WTC11 (cell line): ENCODE results near the gene TCEAL3.

Experiments used
- KAT7 ChIP-seq: sonication (generic); formaldehyde crosslinking; IDR thresholded peaks from 2 replicates; pipeline ENCODE4 v1.8.1; 2023; ENCODE audit warnings: missing genetic modification reagents, mild to moderate bottlenecking, borderline replicate concordance
- NFYB ChIP-seq: sonication (generic); formaldehyde crosslinking; conservative IDR thresholded peaks from 2 replicates; pipeline ENCODE4 v1.8.0; 2022; ENCODE audit warnings: low read depth, missing genetic modification reagents
- TF ChIP-seq, protein P1 (sequence below): sonication (generic); formaldehyde crosslinking; conservative IDR thresholded peaks from 2 replicates; pipeline ENCODE4 v1.8.1; 2022; ENCODE audit warnings: mild to moderate bottlenecking, missing genetic modification reagents

DNA sequence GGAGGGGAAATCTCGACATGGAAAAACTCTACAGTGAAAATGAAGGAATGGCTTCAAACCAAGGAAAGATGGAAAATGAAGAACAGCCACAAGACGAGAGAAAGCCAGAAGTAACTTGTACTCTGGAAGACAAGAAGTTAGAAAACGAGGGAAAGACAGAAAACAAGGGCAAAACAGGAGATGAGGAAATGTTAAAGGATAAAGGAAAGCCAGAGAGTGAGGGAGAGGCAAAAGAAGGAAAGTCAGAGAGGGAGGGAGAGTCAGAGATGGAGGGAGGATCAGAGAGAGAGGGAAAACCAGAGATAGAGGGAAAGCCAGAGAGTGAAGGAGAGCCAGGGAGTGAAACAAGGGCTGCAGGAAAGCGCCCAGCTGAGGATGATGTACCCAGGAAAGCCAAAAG is 21.1 kb upstream of the TCEAL3 start:
- TF ChIP-seq, protein P1, sequence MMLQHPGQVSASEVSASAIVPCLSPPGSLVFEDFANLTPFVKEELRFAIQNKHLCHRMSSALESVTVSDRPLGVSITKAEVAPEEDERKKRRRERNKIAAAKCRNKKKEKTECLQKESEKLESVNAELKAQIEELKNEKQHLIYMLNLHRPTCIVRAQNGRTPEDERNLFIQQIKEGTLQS (CRISPR knock-in tag) = no peak
- TF ChIP-seq NFYB (CRISPR knock-in tag) = no peak
- no peak for TF ChIP-seq KAT7 (CRISPR knock-in tag)
